Measurements from ENCODE around the gene THAP2.

DNA sequence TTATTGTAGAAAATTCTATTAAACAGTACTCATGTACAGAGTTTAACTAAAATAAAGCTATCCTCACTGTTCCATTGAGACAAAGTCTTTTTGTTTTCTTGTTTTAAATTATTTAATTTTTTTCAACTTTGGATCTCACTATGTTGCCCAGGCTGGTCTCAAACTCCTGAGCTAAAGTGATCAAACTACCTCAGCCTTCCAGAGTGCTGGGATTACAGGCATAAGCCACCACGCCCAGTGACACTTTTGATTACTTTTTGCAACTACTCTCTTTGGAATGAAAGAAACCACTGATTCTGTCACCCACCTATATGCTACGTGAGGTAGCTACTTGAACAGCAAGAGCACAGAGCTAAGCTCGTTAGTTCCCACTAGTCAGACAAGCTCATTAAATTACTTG is 17.6 kb upstream of the THAP2 start:
- no peak for TF ChIP-seq POLR2A (IDR thresholded peaks at IDR 0.05)
- TF ChIP-seq, protein P1, sequence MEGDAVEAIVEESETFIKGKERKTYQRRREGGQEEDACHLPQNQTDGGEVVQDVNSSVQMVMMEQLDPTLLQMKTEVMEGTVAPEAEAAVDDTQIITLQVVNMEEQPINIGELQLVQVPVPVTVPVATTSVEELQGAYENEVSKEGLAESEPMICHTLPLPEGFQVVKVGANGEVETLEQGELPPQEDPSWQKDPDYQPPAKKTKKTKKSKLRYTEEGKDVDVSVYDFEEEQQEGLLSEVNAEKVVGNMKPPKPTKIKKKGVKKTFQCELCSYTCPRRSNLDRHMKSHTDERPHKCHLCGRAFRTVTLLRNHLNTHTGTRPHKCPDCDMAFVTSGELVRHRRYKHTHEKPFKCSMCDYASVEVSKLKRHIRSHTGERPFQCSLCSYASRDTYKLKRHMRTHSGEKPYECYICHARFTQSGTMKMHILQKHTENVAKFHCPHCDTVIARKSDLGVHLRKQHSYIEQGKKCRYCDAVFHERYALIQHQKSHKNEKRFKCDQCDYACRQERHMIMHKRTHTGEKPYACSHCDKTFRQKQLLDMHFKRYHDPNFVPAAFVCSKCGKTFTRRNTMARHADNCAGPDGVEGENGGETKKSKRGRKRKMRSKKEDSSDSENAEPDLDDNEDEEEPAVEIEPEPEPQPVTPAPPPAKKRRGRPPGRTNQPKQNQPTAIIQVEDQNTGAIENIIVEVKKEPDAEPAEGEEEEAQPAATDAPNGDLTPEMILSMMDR (IDR thresholded peaks at IDR 0.05): no peak

Measured in right lobe of liver (tissue), 4 donors.